Gastrocnemius medialis (tissue), 4 donors: Measurements from ENCODE around the gene PTBP1. TPM values are rescaled to one million over a fixed set of nuclear protein-coding genes. Genes with fewer than 3 reads are reported as not detected.

Experiments used
- ATAC-seq, 2 donors: fragments of 150-250 bp; one replicate each; pipeline ENCODE4 v1.9.1; 2016
- DNase-seq, 2 donors: peaks; one replicate each; pipeline ENCODE4 v3.0.0-alpha.2; 2019
- H3K27ac ChIP-seq, 4 donors: fragments of 200-600 bp; sonication (generic); 1 replicate in 1 of 4; 2 replicates in 3 of 4; pipeline ENCODE4 v1.5.1; 2016 to 2018; ENCODE audit warnings: mild to moderate bottlenecking in 2 of 4, moderate library complexity in 1 of 4
- H3K27me3 ChIP-seq, 3 donors: fragments of 200-600 bp; sonication (generic) in 2 of 3; 1 replicate in 1 of 3; 2 replicates in 2 of 3; pipeline versions ENCODE4 v1.5.1 to v1.6.0; 2016 to 2019; ENCODE audit warnings: mild to moderate bottlenecking in 1 of 3, moderate library complexity in 1 of 3
- H3K36me3 ChIP-seq, 2 donors: fragments of 200-600 bp; sonication (generic) in 1 of 2; one replicate each; pipeline ENCODE4 v1.5.1; 2017 to 2018
- H3K4me1 ChIP-seq, 2 donors: fragments of 200-600 bp; sonication (generic) in 1 of 2; one replicate each; pipeline ENCODE4 v1.5.1; 2016 to 2017; ENCODE audit warnings: mild to moderate bottlenecking in 2 of 2
- H3K4me3 ChIP-seq, 4 donors: fragments of 200-600 bp; sonication (generic) in 3 of 4; 1 replicate in 1 of 4; 2 replicates in 3 of 4; pipeline ENCODE4 v1.5.1; 2016 to 2019; ENCODE audit warnings: mild to moderate bottlenecking in 2 of 4
- H3K9me3 ChIP-seq, 3 donors: fragments of 200-600 bp; sonication (generic) in 2 of 3; 1 replicate in 1 of 3; 2 replicates in 2 of 3; pipeline ENCODE4 v1.5.1; 2016 to 2019
- POLR2A ChIP-seq, 2 donors: fragments of 450-650 bp; IDR thresholded peaks; one replicate each; pipeline ENCODE4 v1.6.1; 2017; ENCODE audit warnings: antibody characterized with exemption in 2 of 2, mild to moderate bottlenecking in 2 of 2, moderate library complexity in 2 of 2
- in situ Hi-C, 4 donors: fragments of 200-750 bp; cut with MboI; loops; one replicate each; pipeline versions ENCODE4 v1.15.0 to v1.8.0; 2017; ENCODE audit warnings: low sequenced_read_pairs in 4 of 4
- intact Hi-C: fragments of 100-400 bp; cut with DNase I; formaldehyde crosslinking; loops from one replicate; pipeline ENCODE4 v1.15.1; 2023; ENCODE audit warnings: low total_unique reads
- total RNA-seq, 4 donors: library from RNA; depleted of rRNA; stranded (reverse); fragments of >200 nt; gene quantifications; one replicate each; pipeline versions ENCODE4 v1.1.0 to v1.2.3, GENCODE V29; 2016
- TF ChIP-seq, protein P1 (sequence below), 5 experiments: fragments of 450-650 bp in 3 of 5; fragments of 200-600 bp in 2 of 5; sonication (generic) in 2 of 5; IDR thresholded peaks in 4 of 5; conservative IDR thresholded peaks in 1 of 5; 1 replicate in 4 of 5; 2 replicates in 1 of 5; pipeline ENCODE4 v1.5.1; 2016 to 2019; ENCODE audit warnings: antibody characterized with exemption in 5 of 5, mild to moderate bottlenecking in 3 of 5, moderate library complexity in 3 of 5

Gene PTBP1
- total RNA-seq, 4 donors from 2014 or later = 29.8 to 51.7 (median 36.7) TPM

DNA sequence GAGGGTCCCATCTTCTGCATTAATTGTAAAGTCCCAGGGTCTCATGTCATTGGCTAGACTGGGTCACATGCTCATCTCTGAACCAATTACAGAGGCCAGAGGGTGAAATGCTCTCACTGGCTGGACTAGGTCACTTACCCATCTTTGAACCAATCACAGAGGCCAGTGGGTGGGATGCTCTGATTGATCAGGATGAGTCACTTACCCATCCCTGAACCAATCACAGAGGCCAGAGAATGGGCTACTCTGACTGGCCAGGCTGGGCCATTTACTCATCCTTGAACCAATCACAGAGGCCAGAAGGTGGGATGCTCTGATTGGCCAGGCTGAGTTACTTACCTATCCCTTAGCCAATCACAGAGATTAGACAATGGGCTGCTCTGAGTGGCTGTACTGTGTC is 41.0 kb upstream of the PTBP1 start:
- no peak overlapping the region for H3K4me3 ChIP-seq
- in situ Hi-C loops = no loop called here
- H3K4me1 ChIP-seq = no peaks in the 10 kb centered on the region
- no peak overlapping the region for H3K27ac ChIP-seq
- no peak for DNase-seq
- ATAC-seq = no peak
- TF ChIP-seq POLR2A (IDR thresholded peaks at IDR 0.05) = no peak
- TF ChIP-seq, protein P1, sequence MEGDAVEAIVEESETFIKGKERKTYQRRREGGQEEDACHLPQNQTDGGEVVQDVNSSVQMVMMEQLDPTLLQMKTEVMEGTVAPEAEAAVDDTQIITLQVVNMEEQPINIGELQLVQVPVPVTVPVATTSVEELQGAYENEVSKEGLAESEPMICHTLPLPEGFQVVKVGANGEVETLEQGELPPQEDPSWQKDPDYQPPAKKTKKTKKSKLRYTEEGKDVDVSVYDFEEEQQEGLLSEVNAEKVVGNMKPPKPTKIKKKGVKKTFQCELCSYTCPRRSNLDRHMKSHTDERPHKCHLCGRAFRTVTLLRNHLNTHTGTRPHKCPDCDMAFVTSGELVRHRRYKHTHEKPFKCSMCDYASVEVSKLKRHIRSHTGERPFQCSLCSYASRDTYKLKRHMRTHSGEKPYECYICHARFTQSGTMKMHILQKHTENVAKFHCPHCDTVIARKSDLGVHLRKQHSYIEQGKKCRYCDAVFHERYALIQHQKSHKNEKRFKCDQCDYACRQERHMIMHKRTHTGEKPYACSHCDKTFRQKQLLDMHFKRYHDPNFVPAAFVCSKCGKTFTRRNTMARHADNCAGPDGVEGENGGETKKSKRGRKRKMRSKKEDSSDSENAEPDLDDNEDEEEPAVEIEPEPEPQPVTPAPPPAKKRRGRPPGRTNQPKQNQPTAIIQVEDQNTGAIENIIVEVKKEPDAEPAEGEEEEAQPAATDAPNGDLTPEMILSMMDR (IDR thresholded peaks at IDR 0.05 in 4 of 5, conservative IDR thresholded peaks at IDR 0.05 in 1 of 5) = no peak
- no peaks in the 10 kb centered on the region for H3K36me3 ChIP-seq
- peaks cover 6 to 19% (median 14%) of the 10 kb centered on the region in 3 donors for H3K27me3 ChIP-seq
- intact Hi-C loops = no loop called here
- H3K9me3 ChIP-seq = no peaks in the 10 kb centered on the region

- Histone ChIP-seq H3K9me3 (no peaks in the 10 kb centered on the region), H3K27ac (no peak overlapping the region), H3K27me3 (peaks cover 0 to 11% (median 7%) of the 10 kb centered on the region in 3 donors), H3K4me3 (no peak overlapping the region), H3K36me3 (no peaks in the 10 kb centered on the region), H3K4me1 (no peaks in the 10 kb centered on the region)
- intact Hi-C loops = no loop called here
- no peak for DNase-seq
- ATAC-seq = no peak
- in situ Hi-C loops = no loop called here
- no peak for TF ChIP-seq POLR2A (IDR thresholded peaks at IDR 0.05)
- TF ChIP-seq, protein P1 (IDR thresholded peaks at IDR 0.05 in 4 of 5, conservative IDR thresholded peaks at IDR 0.05 in 1 of 5) = no peak
These were observed 40.2 kb upstream of the PTBP1 start for GRCh38 chr19:756821-757688.

DNA sequence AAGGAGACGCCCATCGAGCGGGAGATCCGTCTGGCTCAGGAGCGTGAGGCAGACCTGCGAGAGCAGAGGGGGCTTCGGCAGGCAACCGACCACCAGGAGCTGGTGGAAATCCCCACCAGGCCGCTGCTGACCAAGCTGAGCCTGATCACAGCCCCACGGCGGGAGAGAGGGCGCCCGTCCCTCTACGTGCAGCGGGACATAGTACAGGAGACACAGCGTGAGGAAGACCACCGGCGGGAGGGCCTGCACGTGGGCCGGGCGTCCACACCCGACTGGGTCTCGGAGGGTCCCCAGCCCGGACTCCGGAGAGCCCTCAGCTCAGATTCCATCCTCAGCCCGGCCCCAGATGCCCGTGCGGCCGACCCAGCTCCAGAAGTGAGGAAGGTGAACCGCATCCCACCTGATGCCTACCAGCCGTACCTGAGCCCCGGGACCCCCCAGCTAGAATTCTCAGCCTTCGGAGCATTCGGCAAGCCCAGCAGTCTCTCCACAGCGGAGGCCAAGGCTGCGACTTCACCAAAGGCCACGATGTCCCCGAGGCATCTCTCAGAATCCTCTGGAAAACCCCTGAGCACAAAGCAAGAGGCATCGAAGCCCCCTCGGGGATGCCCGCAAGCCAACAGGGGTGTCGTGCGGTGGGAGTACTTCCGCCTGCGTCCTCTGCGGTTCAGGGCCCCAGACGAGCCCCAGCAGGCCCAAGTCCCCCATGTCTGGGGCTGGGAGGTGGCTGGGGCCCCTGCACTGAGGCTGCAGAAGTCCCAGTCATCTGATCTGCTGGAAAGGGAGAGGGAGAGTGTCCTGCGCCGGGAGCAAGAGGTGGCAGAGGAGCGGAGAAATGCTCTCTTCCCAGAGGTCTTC is 39.2 kb upstream of the PTBP1 start:
- ATAC-seq = no peak
- in situ Hi-C loops (no loop called here), intact Hi-C loops (no loop called here)
- Histone ChIP-seq H3K4me3 (no peak overlapping the region), H3K27me3 (peaks cover 0 to 4% (median 3%) of the 10 kb centered on the region in 3 donors), H3K27ac (no peak overlapping the region), H3K4me1 (no peaks in the 10 kb centered on the region), H3K9me3 (no peaks in the 10 kb centered on the region), H3K36me3 (no peaks in the 10 kb centered on the region)
- no peak for TF ChIP-seq POLR2A (IDR thresholded peaks at IDR 0.05)
- TF ChIP-seq, protein P1 (IDR thresholded peaks at IDR 0.05 in 4 of 5, conservative IDR thresholded peaks at IDR 0.05 in 1 of 5) = no peak
- DNase-seq = no peak

GRCh38 chr19:763181-763580 is 34.1 kb upstream of the PTBP1 start:
- DNase-seq (no peak), ATAC-seq (no peak)
- Histone ChIP-seq H3K9me3 (no peaks in the 10 kb centered on the region), H3K27me3 (peaks cover 5 to 9% (median 6%) of the 10 kb centered on the region in 3 donors), H3K4me3 (no peak overlapping the region), H3K27ac (no peak overlapping the region), H3K36me3 (no peaks in the 10 kb centered on the region), H3K4me1 (no peaks in the 10 kb centered on the region)
- intact Hi-C loops (no loop called here), in situ Hi-C loops (no loop called here)
- TF ChIP-seq, protein P1 (IDR thresholded peaks at IDR 0.05 in 4 of 5, conservative IDR thresholded peaks at IDR 0.05 in 1 of 5) = no peak
- TF ChIP-seq POLR2A (IDR thresholded peaks at IDR 0.05) = no peak
